ENCODE measurements around the gene SIPA1L2. TPM values are rescaled to one million over a fixed set of nuclear protein-coding genes. Genes with fewer than 3 reads are reported as not detected.

Gene SIPA1L2
- total RNA-seq, 1 donor from 2014 or later, result 14.5 TPM

DNA sequence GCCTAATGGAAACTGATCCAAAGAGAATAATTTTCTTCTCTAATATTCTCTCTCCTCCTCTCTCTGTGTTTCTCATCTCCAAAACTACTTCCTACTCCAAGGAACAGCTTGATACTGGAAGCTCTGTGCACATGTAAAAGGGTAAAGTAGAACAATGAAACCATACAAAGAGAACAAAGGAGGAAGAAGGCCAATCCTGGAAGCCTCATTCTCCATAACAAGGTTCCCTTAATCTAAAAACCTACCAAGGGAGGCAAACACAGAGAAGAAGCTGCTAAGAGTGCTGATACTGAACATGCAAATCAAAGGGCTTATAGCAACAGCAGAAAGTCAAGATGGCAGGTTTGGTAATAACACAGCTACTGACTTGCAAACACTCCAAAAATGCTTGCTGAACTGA, 44.4 kb downstream of the SIPA1L2 start:
- no peak for DNase-seq (ENCODE audit: extremely low spot score, unreplicated experiment)
- TF ChIP-seq, protein P1, sequence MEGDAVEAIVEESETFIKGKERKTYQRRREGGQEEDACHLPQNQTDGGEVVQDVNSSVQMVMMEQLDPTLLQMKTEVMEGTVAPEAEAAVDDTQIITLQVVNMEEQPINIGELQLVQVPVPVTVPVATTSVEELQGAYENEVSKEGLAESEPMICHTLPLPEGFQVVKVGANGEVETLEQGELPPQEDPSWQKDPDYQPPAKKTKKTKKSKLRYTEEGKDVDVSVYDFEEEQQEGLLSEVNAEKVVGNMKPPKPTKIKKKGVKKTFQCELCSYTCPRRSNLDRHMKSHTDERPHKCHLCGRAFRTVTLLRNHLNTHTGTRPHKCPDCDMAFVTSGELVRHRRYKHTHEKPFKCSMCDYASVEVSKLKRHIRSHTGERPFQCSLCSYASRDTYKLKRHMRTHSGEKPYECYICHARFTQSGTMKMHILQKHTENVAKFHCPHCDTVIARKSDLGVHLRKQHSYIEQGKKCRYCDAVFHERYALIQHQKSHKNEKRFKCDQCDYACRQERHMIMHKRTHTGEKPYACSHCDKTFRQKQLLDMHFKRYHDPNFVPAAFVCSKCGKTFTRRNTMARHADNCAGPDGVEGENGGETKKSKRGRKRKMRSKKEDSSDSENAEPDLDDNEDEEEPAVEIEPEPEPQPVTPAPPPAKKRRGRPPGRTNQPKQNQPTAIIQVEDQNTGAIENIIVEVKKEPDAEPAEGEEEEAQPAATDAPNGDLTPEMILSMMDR (IDR thresholded peaks at IDR 0.05), result no peak
- no peak overlapping the region for H3K4me3 Mint-ChIP-seq (ENCODE audit: unreplicated experiment)

GRCh38 chr1:232581932-232582331, 48.0 kb downstream of the SIPA1L2 start:
- no peak for DNase-seq (ENCODE audit: extremely low spot score, unreplicated experiment)
- Mint-ChIP-seq H3K36me3 (ENCODE audit: unreplicated experiment) (peaks cover 2% of the 10 kb centered on the region), H3K27me3 (ENCODE audit: unreplicated experiment) (no peaks in the 10 kb centered on the region), H3K4me1 (ENCODE audit: unreplicated experiment) (peaks cover 2% of the 10 kb centered on the region), H3K4me3 (ENCODE audit: unreplicated experiment) (no peak overlapping the region), H3K27ac (ENCODE audit: unreplicated experiment) (no peak overlapping the region), H3K9me3 (ENCODE audit: unreplicated experiment) (no peaks in the 10 kb centered on the region)
- TF ChIP-seq, protein P1 (IDR thresholded peaks at IDR 0.05), result no peak

More for the DNA sequence above, 44.4 kb downstream of the SIPA1L2 start:
- H3K27me3 Mint-ChIP-seq (ENCODE audit: unreplicated experiment), result no peaks in the 10 kb centered on the region
- H3K36me3 Mint-ChIP-seq (ENCODE audit: unreplicated experiment), result peaks cover 4% of the 10 kb centered on the region
- no peaks in the 10 kb centered on the region for H3K9me3 Mint-ChIP-seq (ENCODE audit: unreplicated experiment)
- H3K4me1 Mint-ChIP-seq (ENCODE audit: unreplicated experiment), result peaks cover 15% of the 10 kb centered on the region
- no peak overlapping the region for H3K27ac Mint-ChIP-seq (ENCODE audit: unreplicated experiment)

Other genes starting within 250 kb of the SIPA1L2 start
- 0.38 and 0.52 TPM in 2 replicates for gene MAP10, start 175.3 kb upstream of the SIPA1L2 start, total RNA-seq

Data from osteocyte (in vitro differentiated cells).